Stimulated activated CD8-positive, alpha-beta memory T cell treated with anti-CD3 and anti-CD28 coated beads, Interleukin-4, amount 100 ng/mL, for 48 hours (primary cell): ENCODE measurements around the gene ADGRD2.

Experiments used
- DNase-seq: peaks from one replicate; pipeline ENCODE4 v3.0.0-alpha.2; 2020

The ADGRD2 gene

GRCh38 chr9:124512806-124513204, 62.6 kb downstream of the ADGRD2 start:
- DNase-seq: no peak

- DNase-seq: no peak
These were observed 63.2 kb downstream of the ADGRD2 start for GRCh38 chr9:124513376-124513994.

- DNase-seq: no peak
These were observed 63.9 kb downstream of the ADGRD2 start for GRCh38 chr9:124514125-124514524.

DNA sequence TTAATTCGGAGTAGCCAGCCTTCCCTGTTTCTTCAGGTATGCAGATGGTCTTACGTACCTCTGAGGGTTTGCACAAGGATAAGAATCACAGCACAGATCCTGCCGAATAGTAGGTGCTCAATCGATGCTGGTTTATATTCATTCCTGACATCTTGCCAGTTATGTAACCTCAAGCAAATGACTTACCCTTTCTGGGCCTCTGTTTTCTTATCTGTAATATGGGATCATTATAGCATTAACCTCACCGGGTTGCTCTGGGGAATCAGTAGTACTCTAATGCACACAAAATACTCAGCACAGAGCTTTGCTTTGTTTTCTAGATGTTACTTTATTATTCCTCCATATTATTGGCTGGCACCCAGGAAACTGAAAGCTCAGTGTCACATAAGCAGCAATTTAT, 64.6 kb downstream of the ADGRD2 start:
- DNase-seq: no peak

GRCh38 chr9:124517600-124517999, 67.3 kb downstream of the ADGRD2 start:
- DNase-seq: no peak

DNA sequence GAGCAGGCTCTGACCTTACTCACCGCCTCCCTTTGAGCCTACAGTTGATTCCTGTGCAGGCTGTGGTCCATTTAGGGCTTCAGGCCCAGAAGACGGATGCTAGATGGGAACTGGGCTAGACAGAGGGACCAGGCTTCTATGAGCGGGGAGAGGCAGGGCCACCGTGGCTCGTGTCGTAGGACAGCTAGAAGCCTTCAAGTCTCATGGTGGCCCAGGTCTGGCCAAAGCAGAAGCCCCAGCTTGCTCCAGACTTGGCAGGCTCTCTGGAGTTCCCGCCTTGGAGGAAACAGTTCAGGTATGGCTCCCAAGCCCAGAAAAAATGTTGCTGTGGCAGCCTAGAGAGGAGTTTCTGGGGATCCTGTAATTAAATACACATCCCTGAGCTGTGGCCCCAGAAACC, 67.9 kb downstream of the ADGRD2 start:
- no peak for DNase-seq

- DNase-seq: no peak
These were observed 70.0 kb downstream of the ADGRD2 start for GRCh38 chr9:124520206-124520596.

GRCh38 chr9:124521142-124521541, 70.9 kb downstream of the ADGRD2 start:
- DNase-seq: no peak

GRCh38 chr9:124522121-124523098, 72.2 kb downstream of the ADGRD2 start:
- DNase-seq: no peak

- no peak for DNase-seq
These were observed 75.9 kb downstream of the ADGRD2 start for GRCh38 chr9:124526174-124526573.

DNA sequence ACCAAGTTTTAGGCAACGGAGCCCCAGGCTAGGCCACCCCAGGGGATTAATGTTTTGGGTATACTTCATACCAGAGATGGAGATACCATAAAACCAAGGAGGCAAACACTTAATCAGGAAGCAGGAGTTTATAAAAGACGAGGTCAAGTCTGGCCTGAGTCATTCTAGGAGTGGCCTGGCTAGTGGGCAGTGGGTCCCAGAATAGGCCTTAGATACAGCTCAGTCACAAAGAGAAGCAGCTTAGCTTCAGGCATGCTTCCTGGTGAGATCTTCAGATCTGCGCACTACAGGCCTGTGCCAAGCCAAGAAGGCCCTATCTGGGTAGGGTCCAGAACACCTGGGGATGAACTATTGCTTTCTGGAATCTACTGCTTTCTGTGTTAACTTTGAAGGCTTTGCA, 77.5 kb downstream of the ADGRD2 start:
- no peak for DNase-seq
